H1 (cell line): Measurements from ENCODE around the gene CYP3A7. TPM values are rescaled to one million over a fixed set of nuclear protein-coding genes. Genes with fewer than 3 reads are reported as not detected.
"Not testable (repeated sequence)": the region's sequence is repeated elsewhere in the genome, so short reads cannot be mapped to it uniquely, and the experiment has no call there.

Experiments used
- CTCF ChIA-PET: fragments of 300-600 bp; sonication (Branson Sonifier 250); formaldehyde crosslinking; loops from one replicate; lab custom pipeline; 2021; ENCODE audit not compliant: partially characterized antibody; lab: Charles Lee
- POLR2A ChIA-PET: fragments of 300-600 bp; sonication (Branson Sonifier 250); formaldehyde crosslinking; loops from one replicate; lab custom pipeline; 2021; ENCODE audit warnings: inconsistent platforms; ENCODE audit not compliant: partially characterized antibody; lab: Charles Lee
- DNase-seq, 2 experiments: peaks; one replicate each; pipeline versions ENCODE4 v3.0.0 to v3.0.0-alpha.2; 2010 to 2022; ENCODE audit warnings: low spot score in 2 of 2, low read depth in 1 of 2, mixed read lengths in 1 of 2
- FAIRE-seq: peaks from 2 replicates; lab custom pipeline; 2011; peaks lifted over from hg19 to GRCh38; lab: Jason Lieb, UNC
- H2AFZ ChIP-seq: 2 replicates; pipeline ENCODE4 v1.8.1; 2012; ENCODE audit warnings: low read length, inconsistent platforms
- H2AK5ac ChIP-seq: 2 replicates; pipeline ENCODE4 v1.6.1; 2013; ENCODE audit warnings: low read depth, low read length
- H2BK120ac ChIP-seq: replicated peaks from 2 replicates; pipeline ENCODE3; 2013; ENCODE audit warnings: low read depth, low read length, inconsistent platforms
- H2BK12ac ChIP-seq: 2 replicates; pipeline ENCODE4 v1.6.1; 2013; ENCODE audit warnings: low read depth, low read length
- H2BK15ac ChIP-seq: 2 replicates; pipeline ENCODE4 v1.6.1; 2013; ENCODE audit warnings: low read length
- H2BK20ac ChIP-seq: 2 replicates; pipeline ENCODE4 v1.6.1; 2013; ENCODE audit warnings: low read length
- H2BK5ac ChIP-seq: 2 replicates; pipeline ENCODE4 v1.6.1; 2013; ENCODE audit warnings: low read depth, low read length
- H3K14ac ChIP-seq: 2 replicates; pipeline ENCODE4 v1.6.1; 2013; ENCODE audit warnings: inconsistent platforms; ENCODE audit not compliant: insufficient read length
- H3K18ac ChIP-seq: 2 replicates; pipeline ENCODE4 v1.6.1; 2013; ENCODE audit warnings: low read length; ENCODE audit errors: extremely low read depth
- H3K23ac ChIP-seq: 2 replicates; pipeline ENCODE4 v1.6.1; 2013; ENCODE audit warnings: inconsistent platforms; ENCODE audit not compliant: insufficient read length
- H3K23me2 ChIP-seq: 2 replicates; pipeline ENCODE4 v1.6.1; 2013; ENCODE audit warnings: low read depth, low read length
- H3K27ac ChIP-seq: 2 replicates; pipeline ENCODE4 v1.6.1; 2011; ENCODE audit warnings: low read depth, low read length, inconsistent platforms
- H3K27me3 ChIP-seq, 4 experiments: replicated peaks in 1 of 4; 1 replicate in 1 of 4; 2 replicates in 3 of 4; pipeline versions ENCODE4 v1.6.1 to v1.8.1; 2011 to 2013; ENCODE audit warnings: low read length in 3 of 4, mild to moderate bottlenecking in 3 of 4, inconsistent platforms in 2 of 4, mixed read lengths in 2 of 4, moderate library complexity in 1 of 4; ENCODE audit not compliant: control insufficient read depth in 3 of 4, insufficient read depth in 3 of 4; ENCODE audit errors: extremely low read depth in 1 of 4
- H3K36me3 ChIP-seq, 4 experiments: 2 replicates each; pipeline versions ENCODE4 v1.6.1 to v1.8.1; 2011 to 2013; ENCODE audit warnings: mild to moderate bottlenecking in 4 of 4, low read length in 3 of 4, moderate library complexity in 2 of 4, control low read depth in 1 of 4, inconsistent platforms in 1 of 4; ENCODE audit not compliant: insufficient read depth in 4 of 4, control insufficient read depth in 2 of 4
- H3K4ac ChIP-seq: replicated peaks from 2 replicates; pipeline ENCODE3; 2013; ENCODE audit warnings: low read length, low read depth, mixed read lengths, inconsistent platforms; ENCODE audit not compliant: insufficient read length
- H3K4me1 ChIP-seq, 4 experiments: replicated peaks in 1 of 4; 1 replicate in 1 of 4; 2 replicates in 3 of 4; pipeline versions ENCODE4 v1.6.1 to v1.8.1; 2011 to 2013; ENCODE audit warnings: low read length in 3 of 4, inconsistent platforms in 2 of 4, mixed read lengths in 1 of 4; ENCODE audit not compliant: insufficient read depth in 4 of 4, control insufficient read depth in 3 of 4
- H3K4me2 ChIP-seq, 2 experiments: 2 replicates each; pipeline versions ENCODE4 v1.6.1 to v1.8.1; 2011 to 2013; ENCODE audit warnings: low read depth in 2 of 2, low read length in 2 of 2, control low read depth in 1 of 2, inconsistent platforms in 1 of 2, mild to moderate bottlenecking in 1 of 2; ENCODE audit not compliant: insufficient read depth in 1 of 2
- H3K4me3 ChIP-seq, 4 experiments: fragments of 200-600, 300-600 bp in 1 of 4; sonication (generic), shearing (Covaris generic), sonication (Bioruptor Twin) in 1 of 4; 2 replicates each; pipeline versions ENCODE4 v1.5.1 to v1.8.1; 2011 to 2016; ENCODE audit warnings: low read length in 4 of 4, low read depth in 3 of 4, control low read depth in 2 of 4, inconsistent platforms in 2 of 4, mild to moderate bottlenecking in 2 of 4, mixed read lengths in 1 of 4, moderate library complexity in 1 of 4; ENCODE audit not compliant: insufficient read depth in 2 of 4; ENCODE audit errors: extremely low read depth in 1 of 4
- H3K56ac ChIP-seq: replicated peaks from 2 replicates; pipeline ENCODE3; 2013; ENCODE audit warnings: low read depth, mild to moderate bottlenecking, mixed read lengths, low read length, inconsistent platforms; ENCODE audit not compliant: insufficient read length
- H3K79me1 ChIP-seq: 2 replicates; pipeline ENCODE4 v1.6.1; 2013; ENCODE audit warnings: low read depth, low read length, control low read depth
- H3K79me2 ChIP-seq, 2 experiments: 2 replicates each; pipeline versions ENCODE4 v1.6.1 to v1.8.1; 2012 to 2013; ENCODE audit warnings: low read length in 2 of 2, mild to moderate bottlenecking in 2 of 2, inconsistent platforms in 1 of 2; ENCODE audit not compliant: insufficient read depth in 2 of 2, control insufficient read depth in 1 of 2
- H3K9ac ChIP-seq, 4 experiments: replicated peaks in 1 of 4; 1 replicate in 1 of 4; 2 replicates in 3 of 4; pipeline versions ENCODE4 v1.6.1 to v1.8.1; 2011 to 2013; ENCODE audit warnings: low read depth in 3 of 4, low read length in 3 of 4, control low read depth in 2 of 4, mild to moderate bottlenecking in 2 of 4, moderate library complexity in 2 of 4, inconsistent platforms in 1 of 4; ENCODE audit errors: extremely low read depth in 1 of 4
- H3K9me3 ChIP-seq, 2 experiments: 2 replicates each; pipeline versions ENCODE4 v1.6.1 to v1.8.1; 2012 to 2013; ENCODE audit warnings: mild to moderate bottlenecking in 2 of 2, moderate library complexity in 2 of 2, control low read depth in 1 of 2, inconsistent platforms in 1 of 2, low read depth in 1 of 2, low read length in 1 of 2, mixed read lengths in 1 of 2; ENCODE audit not compliant: insufficient read depth in 2 of 2
- H4K20me1 ChIP-seq, 2 experiments: replicated peaks in 1 of 2; 2 replicates each; pipeline versions ENCODE3 to v1.8.1; 2011 to 2013; ENCODE audit warnings: inconsistent platforms in 2 of 2, low read length in 2 of 2, mild to moderate bottlenecking in 1 of 2; ENCODE audit not compliant: insufficient read depth in 2 of 2, control insufficient read depth in 1 of 2
- H4K5ac ChIP-seq: 2 replicates; pipeline ENCODE4 v1.6.1; 2013; ENCODE audit warnings: low read length, low read depth, mixed read lengths, inconsistent platforms; ENCODE audit not compliant: insufficient read length
- H4K8ac ChIP-seq: 2 replicates; pipeline ENCODE4 v1.8.0; 2013; ENCODE audit warnings: mild to moderate bottlenecking, moderate library complexity, low read length, inconsistent platforms; ENCODE audit not compliant: insufficient read depth; ENCODE audit errors: extremely low read depth
- H4K91ac ChIP-seq: replicated peaks from 2 replicates; pipeline ENCODE3; 2013; ENCODE audit warnings: low read length, mixed read lengths, inconsistent platforms; ENCODE audit not compliant: insufficient read length
- BRCA1 ChIP-seq: IDR thresholded peaks from 2 replicates; pipeline ENCODE4 v1.6.1; 2012; ENCODE audit warnings: low read depth, low read length, improper control_type of control experiment
- CBX8 ChIP-seq: fragments of 300-800, 300-1000 bp; sonication (generic); IDR thresholded peaks from 2 replicates; pipeline ENCODE4 v1.7.1; 2016; ENCODE audit warnings: low read depth, low read length, borderline replicate concordance
- CEBPB ChIP-seq: IDR thresholded peaks from 2 replicates; pipeline ENCODE4 v1.6.1; 2012; ENCODE audit warnings: low read depth, low read length
- CREB1 ChIP-seq: IDR thresholded peaks from 2 replicates; pipeline ENCODE4 v1.6.1; 2012; ENCODE audit warnings: inconsistent platforms
- EZH2 ChIP-seq: fragments of 200-600 bp; sonication (generic); IDR thresholded peaks from 2 replicates; pipeline ENCODE4 v1.7.1; 2012; ENCODE audit warnings: low read depth, mild to moderate bottlenecking, moderate library complexity, low read length, inconsistent platforms; ENCODE audit not compliant: severe bottlenecking
- NANOG ChIP-seq: IDR thresholded peaks from 2 replicates; pipeline ENCODE4 v1.6.1; 2011; ENCODE audit warnings: low read length, low read depth, mild to moderate bottlenecking, inconsistent platforms; ENCODE audit not compliant: insufficient read depth, poor library complexity, severe bottlenecking
- RAD21 ChIP-seq, 2 experiments: IDR thresholded peaks in 1 of 2; conservative IDR thresholded peaks in 1 of 2; 2 replicates each; pipeline ENCODE4 v1.6.1; 2011; ENCODE audit warnings: low read depth in 2 of 2, low read length in 2 of 2, improper control_type of control experiment in 1 of 2, inconsistent platforms in 1 of 2, mild to moderate bottlenecking in 1 of 2, moderate library complexity in 1 of 2
- SAP30 ChIP-seq: fragments of 300-600 bp; sonication (generic); IDR thresholded peaks from 2 replicates; pipeline ENCODE4 v1.7.1; 2012; ENCODE audit warnings: low read length, moderate library complexity, mild to moderate bottlenecking, inconsistent platforms; ENCODE audit not compliant: insufficient read depth, insufficient replicate concordance
- WGBS, 2 experiments: shearing (Covaris generic) in 1 of 2; methylation state at CpG; one replicate each; pipeline versions ENCODE4 v1.1.6 to v1.1.7; 2013 to 2015; ENCODE audit warnings: low lambda C conversion rate in 2 of 2, mixed read lengths in 2 of 2, inconsistent platforms in 1 of 2, low coverage in 1 of 2, missing lambda C conversion rate in 1 of 2; ENCODE audit not compliant: insufficient replicate concordance in 2 of 2, insufficient coverage in 1 of 2, insufficient read length in 1 of 2; ENCODE audit errors: extremely low coverage in 1 of 2, missing lambda C conversion rate in 1 of 2; 5-methylcytosine and 5-hydroxymethylcytosine counted together
- polyA plus RNA-seq, 7 experiments: library from polyadenylated mRNA; depleted of rRNA in 3 of 7; stranded (reverse) in 5 of 7; unstranded in 2 of 7; fragments of >200 nt in 5 of 7; fragments of 200-250 nt in 2 of 7; gene quantifications; 1 replicate in 5 of 7; 2 replicates in 1 of 7; 4 replicates in 1 of 7; pipeline versions ENCODE4 v1.2.1 to v1.2.3, GENCODE V29; 2011 to 2013; ENCODE audit warnings: missing spikeins in 2 of 7, mixed read lengths in 2 of 7
- total RNA-seq: library from RNA; stranded (reverse); fragmentation: NEBNext Ultra II Directional; extraction: Animal tissue kit (Norgen Biotek cat#: 25700); gene quantifications from 2 replicates; pipeline ENCODE4 v1.2.1, GENCODE V29; 2021

Gene CYP3A7
- total and polyA plus RNA-seq, 2 of the 8 experiments (the other 6 are each of a cell fraction or from before 2014, with no cell fraction given) = not detected

GRCh38 chr7:99778880-99779279 lies 43.9 kb upstream of the CYP3A7 start (continued):
- TF ChIP-seq NANOG (no peak), CBX8 (no peak), EZH2 (no peak), SAP30 (no peak), CEBPB (no peak), RAD21 (IDR thresholded peaks at IDR 0.05 in 1 of 2, conservative IDR thresholded peaks at IDR 0.05 in 1 of 2; ENCODE audit: low read depth in 2 of 2, low read length in 2 of 2) (no peak), BRCA1 (no peak), CREB1 (no peak)

- H3K18ac ChIP-seq, H3K23me2 ChIP-seq, H4K8ac ChIP-seq, H3K4me1 ChIP-seq, H3K4me3 ChIP-seq, H3K27me3 ChIP-seq, FAIRE-seq, H3K4me2 ChIP-seq, H2BK15ac ChIP-seq, H3K79me2 ChIP-seq, H4K20me1 ChIP-seq, H3K27ac ChIP-seq, H2BK120ac ChIP-seq, H2BK20ac ChIP-seq, H2BK5ac ChIP-seq, H3K4ac ChIP-seq, POLR2A ChIA-PET, H3K23ac ChIP-seq, H3K36me3 ChIP-seq, H2AFZ ChIP-seq, H3K14ac ChIP-seq, H2AK5ac ChIP-seq, H3K56ac ChIP-seq, H4K91ac ChIP-seq, H3K9me3 ChIP-seq, DNase-seq, CTCF ChIA-PET, H3K9ac ChIP-seq, H4K5ac ChIP-seq, H3K79me1 ChIP-seq, H2BK12ac ChIP-seq: not testable (repeated sequence)
- 89% methylated on average over 1 of the region's 1 CpG; no CpG with 5 or more reads in 1 of the 2 experiments for WGBS, 2 experiments
Measured at GRCh38 chr7:99773395-99773794, 38.4 kb upstream of the CYP3A7 start.
